HEK293 (cell line): ENCODE measurements around the gene SRRM5.

ENCODE experiments used
- BCL11B ChIP-seq: fragments of 450-650 bp; formaldehyde crosslinking; IDR thresholded peaks from 2 replicates; pipeline ENCODE4 v1.5.1; 2016; ENCODE audit warnings: low read depth, missing biosample characterization, missing genetic modification characterization
- EGR2 ChIP-seq: fragments of 450-650 bp; formaldehyde crosslinking; IDR thresholded peaks from 2 replicates; pipeline ENCODE4 v1.5.1; 2016; ENCODE audit warnings: low read depth, missing biosample characterization, missing genetic modification characterization
- GLI2 ChIP-seq: fragments of 450-650 bp; formaldehyde crosslinking; IDR thresholded peaks from 2 replicates; pipeline ENCODE4; 2017; ENCODE audit warnings: missing biosample characterization, missing genetic modification characterization, low read depth, borderline replicate concordance
- HOXA7 ChIP-seq: sonication (generic); formaldehyde crosslinking; IDR thresholded peaks from 2 replicates; pipeline ENCODE4 v1.8.1; 2022; ENCODE audit warnings: missing genetic modification reagents, borderline replicate concordance
- HOXD13 ChIP-seq: sonication (generic); formaldehyde crosslinking; IDR thresholded peaks from 2 replicates; pipeline ENCODE4 v1.8.0; 2022; ENCODE audit warnings: missing genetic modification reagents, borderline replicate concordance
- OSR2 ChIP-seq: fragments of 450-650 bp; formaldehyde crosslinking; IDR thresholded peaks from 2 replicates; pipeline ENCODE4 v1.5.1; 2016; ENCODE audit warnings: missing biosample characterization, missing genetic modification characterization
- RBAK ChIP-seq: fragments of 450-650 bp; formaldehyde crosslinking; IDR thresholded peaks from 2 replicates; pipeline ENCODE4 v1.5.1; 2016; ENCODE audit warnings: missing biosample characterization, missing genetic modification characterization
- SALL2 ChIP-seq: fragments of 450-650 bp; formaldehyde crosslinking; IDR thresholded peaks from 2 replicates; pipeline ENCODE4 v1.5.0; 2017; ENCODE audit warnings: missing biosample characterization, mild to moderate bottlenecking, missing genetic modification characterization, borderline replicate concordance
- SCRT2 ChIP-seq: fragments of 450-650 bp; formaldehyde crosslinking; IDR thresholded peaks from 2 replicates; pipeline ENCODE4 v1.5.1; 2016; ENCODE audit warnings: missing biosample characterization, missing genetic modification characterization
- SP2 ChIP-seq: fragments of 450-650 bp; formaldehyde crosslinking; IDR thresholded peaks from 2 replicates; pipeline ENCODE4 v1.5.1; 2016; ENCODE audit warnings: missing biosample characterization, missing genetic modification characterization
- TRIM28 ChIP-seq: IDR thresholded peaks from 2 replicates; pipeline ENCODE4 v1.6.1; 2011; ENCODE audit warnings: low read length, control low read depth, borderline replicate concordance
- YY1 ChIP-seq: fragments of 450-650 bp; formaldehyde crosslinking; IDR thresholded peaks from 2 replicates; pipeline ENCODE4 v1.5.1; 2018; ENCODE audit warnings: missing biosample characterization, missing genetic modification characterization
- ZBTB21 ChIP-seq: fragments of 450-650 bp; formaldehyde crosslinking; IDR thresholded peaks from 2 replicates; pipeline ENCODE4 v1.5.1; 2017; ENCODE audit warnings: missing biosample characterization, missing genetic modification characterization
- ZFP37 ChIP-seq: fragments of 450-650 bp; formaldehyde crosslinking; IDR thresholded peaks from 2 replicates; pipeline ENCODE4 v1.5.1; 2016; ENCODE audit warnings: missing biosample characterization, missing genetic modification characterization
- ZIC2 ChIP-seq: fragments of 450-650 bp; formaldehyde crosslinking; IDR thresholded peaks from 2 replicates; pipeline ENCODE4 v1.5.1; 2016; ENCODE audit warnings: missing biosample characterization, missing genetic modification characterization
- ZNF10 ChIP-seq: fragments of 450-650 bp; formaldehyde crosslinking; IDR thresholded peaks from 2 replicates; pipeline ENCODE4 v1.5.1; 2017; ENCODE audit warnings: missing biosample characterization, missing genetic modification characterization
- ZNF148 ChIP-seq: fragments of 450-650 bp; formaldehyde crosslinking; IDR thresholded peaks from 2 replicates; pipeline ENCODE4 v1.5.0; 2017; ENCODE audit warnings: missing biosample characterization, missing genetic modification characterization, borderline replicate concordance
- ZNF169 ChIP-seq: fragments of 450-650 bp; formaldehyde crosslinking; IDR thresholded peaks from 2 replicates; pipeline ENCODE4 v1.5.1; 2016; ENCODE audit warnings: missing biosample characterization, missing genetic modification characterization
- ZNF175 ChIP-seq: fragments of 450-650 bp; formaldehyde crosslinking; IDR thresholded peaks from 2 replicates; pipeline ENCODE4 v1.5.1; 2016; ENCODE audit warnings: missing biosample characterization, missing genetic modification characterization
- ZNF184 ChIP-seq: fragments of 450-650 bp; IDR thresholded peaks from 2 replicates; pipeline ENCODE4 v1.5.1; 2018; ENCODE audit warnings: missing biosample characterization, mild to moderate bottlenecking, missing genetic modification characterization
- ZNF24 ChIP-seq: fragments of 450-650 bp; formaldehyde crosslinking; IDR thresholded peaks from 2 replicates; pipeline ENCODE4 v1.5.1; 2016; ENCODE audit warnings: missing biosample characterization, missing genetic modification characterization
- ZNF292 ChIP-seq: fragments of 450-650 bp; formaldehyde crosslinking; IDR thresholded peaks from 2 replicates; pipeline ENCODE4 v1.5.1; 2016; ENCODE audit warnings: low read depth, missing biosample characterization, missing genetic modification characterization, borderline replicate concordance
- ZNF366 ChIP-seq: fragments of 450-650 bp; formaldehyde crosslinking; conservative IDR thresholded peaks from 2 replicates; pipeline ENCODE4 v1.5.1; 2016; ENCODE audit warnings: missing biosample characterization, missing genetic modification characterization
- ZNF473 ChIP-seq: fragments of 450-650 bp; formaldehyde crosslinking; IDR thresholded peaks from 2 replicates; pipeline ENCODE4 v1.5.1; 2017; ENCODE audit warnings: missing biosample characterization, missing genetic modification characterization
- ZNF501 ChIP-seq: fragments of 450-650 bp; formaldehyde crosslinking; IDR thresholded peaks from 2 replicates; pipeline ENCODE4 v1.5.1; 2016; ENCODE audit warnings: missing biosample characterization, missing genetic modification characterization
- ZNF510 ChIP-seq: fragments of 450-650 bp; formaldehyde crosslinking; IDR thresholded peaks from 2 replicates; pipeline ENCODE4 v1.5.1; 2018; ENCODE audit warnings: mild to moderate bottlenecking, missing genetic modification characterization, missing biosample characterization; ENCODE audit not compliant: insufficient replicate concordance
- ZNF518A ChIP-seq: fragments of 450-650 bp; formaldehyde crosslinking; conservative IDR thresholded peaks from 2 replicates; pipeline ENCODE4 v1.5.1; 2016; ENCODE audit warnings: low read depth, missing biosample characterization, missing genetic modification characterization
- ZNF530 ChIP-seq: fragments of 450-650 bp; formaldehyde crosslinking; IDR thresholded peaks from 2 replicates; pipeline ENCODE4 v1.5.1; 2016; ENCODE audit warnings: low read depth, missing biosample characterization, missing genetic modification characterization
- ZNF571 ChIP-seq: fragments of 450-650 bp; formaldehyde crosslinking; IDR thresholded peaks from 2 replicates; pipeline ENCODE4 v1.5.0; 2017; ENCODE audit warnings: missing biosample characterization, missing genetic modification characterization
- ZNF623 ChIP-seq: fragments of 450-650 bp; formaldehyde crosslinking; IDR thresholded peaks from 2 replicates; pipeline ENCODE4 v1.5.1; 2016; ENCODE audit warnings: missing biosample characterization, missing genetic modification characterization
- ZNF624 ChIP-seq: fragments of 450-650 bp; formaldehyde crosslinking; IDR thresholded peaks from 2 replicates; pipeline ENCODE4 v1.5.1; 2017; ENCODE audit warnings: missing biosample characterization, missing genetic modification characterization
- ZNF626 ChIP-seq: fragments of 450-650 bp; sonication (Bioruptor Pico); formaldehyde crosslinking; IDR thresholded peaks from 2 replicates; pipeline ENCODE4 v1.5.1; 2018; ENCODE audit warnings: missing biosample characterization, missing genetic modification characterization, inconsistent platforms
- ZNF658 ChIP-seq: fragments of 450-650 bp; formaldehyde crosslinking; IDR thresholded peaks from 2 replicates; pipeline ENCODE4; 2016; ENCODE audit warnings: missing biosample characterization, missing genetic modification characterization
- ZNF707 ChIP-seq: fragments of 450-650 bp; formaldehyde crosslinking; IDR thresholded peaks from 2 replicates; pipeline ENCODE4 v1.5.1; 2016; ENCODE audit warnings: missing biosample characterization, missing genetic modification characterization
- ZNF843 ChIP-seq: fragments of 450-650 bp; formaldehyde crosslinking; IDR thresholded peaks from 2 replicates; pipeline ENCODE4 v1.5.1; 2016; ENCODE audit warnings: missing biosample characterization, missing genetic modification characterization
- ZSCAN23 ChIP-seq: fragments of 450-650 bp; formaldehyde crosslinking; IDR thresholded peaks from 2 replicates; pipeline ENCODE4 v1.5.1; 2016; ENCODE audit warnings: missing biosample characterization, missing genetic modification characterization

SRRM5 gene

DNA sequence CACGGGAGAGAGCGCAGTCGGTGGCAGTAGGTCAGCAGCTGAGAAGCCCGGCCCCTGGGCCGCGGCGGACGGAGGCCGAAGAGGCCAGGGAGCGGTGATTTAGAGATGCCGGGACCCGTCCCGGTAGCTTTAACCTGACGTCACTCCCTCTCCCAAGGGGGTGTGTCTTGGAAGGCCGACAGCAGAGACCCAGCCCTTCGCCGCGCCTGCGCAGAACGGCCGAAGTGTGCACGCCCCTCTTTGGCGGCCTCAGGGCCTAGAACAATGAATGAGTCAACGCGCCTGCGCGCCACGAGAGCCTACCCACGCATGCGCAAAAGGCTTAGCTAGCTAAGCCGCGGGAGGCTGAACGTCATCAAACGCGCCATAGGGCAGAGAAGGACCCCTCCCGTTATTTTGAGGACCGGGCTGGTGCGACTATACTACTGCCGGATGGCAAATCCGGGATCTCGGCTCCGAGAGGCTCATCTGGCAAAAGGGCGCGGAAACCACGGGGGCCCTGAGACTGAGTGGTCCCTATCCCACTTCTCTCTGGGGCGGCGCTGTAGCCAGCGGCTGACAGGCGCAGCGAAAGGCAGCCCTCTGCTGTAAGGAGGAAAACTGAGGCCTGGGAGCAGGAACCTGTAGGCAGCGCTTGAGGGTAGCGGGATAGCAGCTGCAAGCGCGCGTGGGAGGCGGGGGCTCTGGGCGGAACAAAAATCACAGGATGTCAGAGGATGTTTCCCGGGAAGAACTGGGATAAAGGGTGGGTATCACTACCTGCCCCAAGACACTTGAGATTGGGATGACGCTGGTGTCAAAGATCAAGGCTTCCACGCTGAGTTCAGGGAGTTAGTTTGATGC, 15.7 kb upstream of the SRRM5 start, which contains the start of the genes IRGQ and ZNF576 (continued):
- TF ChIP-seq BCL11B (no peak), ZNF10 (tag by site-specific recombination) (peak; percentile 48; the same call in 1 of the 2 replicates), YY1 (tag by site-specific recombination) (peak; percentile 70), ZNF843 (peak; percentile 90), TRIM28 (no peak), ZFP37 (peak; percentile 95), EGR2 (peak; percentile 98), ZNF707 (tag by site-specific recombination) (no peak), ZNF658 (tag by site-specific recombination) (no peak), HOXD13 (CRISPR knock-in tag) (no peak), ZNF626 (tag by site-specific recombination) (no peak), ZNF624 (tag by site-specific recombination) (no peak), ZNF292 (tag by site-specific recombination) (no peak), ZNF530 (tag by site-specific recombination) (no peak), ZNF184 (tag by site-specific recombination) (peak; percentile 90), ZNF169 (no peak), ZNF510 (tag by site-specific recombination) (no peak), SP2 (tag by site-specific recombination) (peak; percentile 77), OSR2 (tag by site-specific recombination) (peak; percentile 90), ZNF501 (tag by site-specific recombination) (peak; percentile 85), ZNF571 (tag by site-specific recombination) (no peak), SALL2 (no peak), ZBTB21 (tag by site-specific recombination) (peak; percentile 94), HOXA7 (CRISPR knock-in tag) (no peak), ZNF473 (tag by site-specific recombination) (no peak), ZNF175 (tag by site-specific recombination) (no peak), ZNF623 (tag by site-specific recombination) (no peak; the same call in 1 of the 2 replicates), ZNF518A (tag by site-specific recombination) (peak; percentile 86; the same call in 1 of the 2 replicates), ZNF366 (tag by site-specific recombination) (no peak; the same call in 1 of the 2 replicates), RBAK (0 out of 2 replicates have a peak, but pooled peaks have one; percentile 47), ZNF24 (tag by site-specific recombination) (peak; percentile 98), SCRT2 (tag by site-specific recombination) (peak; percentile 100), ZSCAN23 (tag by site-specific recombination) (peak; percentile 61; the same call in 1 of the 2 replicates), ZNF148 (tag by site-specific recombination) (no peak), GLI2 (tag by site-specific recombination) (no peak), ZIC2 (tag by site-specific recombination) (peak; percentile 73)
